MG63 (cell line): ENCODE results near the gene TCERG1L. TPM values are rescaled to one million over a fixed set of nuclear protein-coding genes. Genes with fewer than 3 reads are reported as not detected.
"Not testable (repeated sequence)": the region's sequence is repeated elsewhere in the genome, so short reads cannot be mapped to it uniquely, and the experiment has no call there.

Experiments used
- DNase-seq: peaks from one replicate; pipeline ENCODE4 v3.0.0-alpha.2; 2020
- H3K27me3 ChIP-seq: fragments of 250-450 bp; sonication (Bioruptor Pico); 2 replicates; pipeline ENCODE4 v1.5.1; 2020; ENCODE audit warnings: mild to moderate bottlenecking, moderate library complexity
- H3K36me3 ChIP-seq: fragments of 250-450 bp; sonication (Bioruptor Pico); 2 replicates; pipeline ENCODE4 v1.5.1; 2020; ENCODE audit warnings: mild to moderate bottlenecking, moderate library complexity
- H3K4me3 ChIP-seq: fragments of 250-450 bp; sonication (Bioruptor Pico); 2 replicates; pipeline ENCODE4 v1.5.1; 2020; ENCODE audit warnings: mild to moderate bottlenecking, moderate library complexity
- H3K9me3 ChIP-seq: fragments of 250-450 bp; sonication (Bioruptor Pico); 2 replicates; pipeline ENCODE4 v1.5.1; 2020; ENCODE audit warnings: mild to moderate bottlenecking, moderate library complexity
- total RNA-seq: library from RNA; depleted of rRNA; stranded (reverse); fragments of >200 nt; shearing (Covaris generic); gene quantifications from 2 replicates; pipeline ENCODE4 v1.2.3, GENCODE V29; 2014; ENCODE audit warnings: low replicate concordance

TCERG1L gene
- total RNA-seq, 1 experiment from 2014 or later, result not detected

GRCh38 chr10:131115801-131116200, 195.7 kb downstream of the TCERG1L start:
- no peaks in the 10 kb centered on the region for H3K27me3 ChIP-seq
- no peak for DNase-seq
- no peaks in the 10 kb centered on the region for H3K36me3 ChIP-seq
- H3K4me3 ChIP-seq, result no peak overlapping the region
- no peaks in the 10 kb centered on the region for H3K9me3 ChIP-seq

- no peak overlapping the region for H3K4me3 ChIP-seq
- H3K36me3 ChIP-seq, result no peaks in the 10 kb centered on the region
- H3K27me3 ChIP-seq, result no peaks in the 10 kb centered on the region
- DNase-seq, result no peak
- no peaks in the 10 kb centered on the region for H3K9me3 ChIP-seq
These were observed 196.2 kb downstream of the TCERG1L start for GRCh38 chr10:131115321-131115720.

- Histone ChIP-seq H3K9me3 (no peaks in the 10 kb centered on the region), H3K36me3 (no peaks in the 10 kb centered on the region), H3K27me3 (no peaks in the 10 kb centered on the region), H3K4me3 (no peak overlapping the region)
- no peak for DNase-seq
These were observed 196.7 kb downstream of the TCERG1L start for GRCh38 chr10:131114846-131115245.

GRCh38 chr10:131113709-131114291, 197.7 kb downstream of the TCERG1L start:
- DNase-seq, result no peak
- Histone ChIP-seq H3K36me3 (no peaks in the 10 kb centered on the region), H3K9me3 (no peaks in the 10 kb centered on the region), H3K27me3 (no peaks in the 10 kb centered on the region), H3K4me3 (no peak overlapping the region)

- Histone ChIP-seq H3K36me3 (no peaks in the 10 kb centered on the region), H3K27me3 (no peaks in the 10 kb centered on the region), H3K9me3 (no peaks in the 10 kb centered on the region), H3K4me3 (no peak overlapping the region)
- no peak for DNase-seq
These were observed 198.4 kb downstream of the TCERG1L start for GRCh38 chr10:131113165-131113564.

GRCh38 chr10:131112691-131113090, 198.8 kb downstream of the TCERG1L start:
- Histone ChIP-seq H3K27me3 (no peaks in the 10 kb centered on the region), H3K4me3 (no peak overlapping the region), H3K36me3 (no peaks in the 10 kb centered on the region), H3K9me3 (no peaks in the 10 kb centered on the region)
- DNase-seq, result no peak

- DNase-seq, result no peak
- no peaks in the 10 kb centered on the region for H3K36me3 ChIP-seq
- no peaks in the 10 kb centered on the region for H3K27me3 ChIP-seq
These were observed 199.9 kb downstream of the TCERG1L start for GRCh38 chr10:131111471-131112080.

GRCh38 chr10:131111007-131111406, 200.5 kb downstream of the TCERG1L start:
- no peaks in the 10 kb centered on the region for H3K9me3 ChIP-seq
- DNase-seq, result no peak

More at GRCh38 chr10:131111471-131112080, 199.9 kb downstream of the TCERG1L start:
- Histone ChIP-seq H3K4me3 (no peak overlapping the region), H3K9me3 (no peaks in the 10 kb centered on the region)

GRCh38 chr10:131110241-131110783, 201.2 kb downstream of the TCERG1L start:
- Histone ChIP-seq H3K4me3 (no peak overlapping the region), H3K27me3 (no peaks in the 10 kb centered on the region), H3K36me3 (no peaks in the 10 kb centered on the region), H3K9me3 (no peaks in the 10 kb centered on the region)
- DNase-seq, result no peak

More at GRCh38 chr10:131111007-131111406, 200.5 kb downstream of the TCERG1L start:
- Histone ChIP-seq H3K4me3 (no peak overlapping the region), H3K27me3 (no peaks in the 10 kb centered on the region), H3K36me3 (no peaks in the 10 kb centered on the region)

GRCh38 chr10:131109726-131110125, 201.8 kb downstream of the TCERG1L start:
- Histone ChIP-seq H3K27me3 (no peaks in the 10 kb centered on the region), H3K36me3 (no peaks in the 10 kb centered on the region), H3K4me3 (no peak overlapping the region), H3K9me3 (no peaks in the 10 kb centered on the region)
- no peak for DNase-seq

GRCh38 chr10:131109291-131109690, 202.2 kb downstream of the TCERG1L start:
- H3K9me3 ChIP-seq, result no peaks in the 10 kb centered on the region
- DNase-seq, result no peak
- H3K27me3 ChIP-seq, result no peaks in the 10 kb centered on the region
- no peak overlapping the region for H3K4me3 ChIP-seq
- no peaks in the 10 kb centered on the region for H3K36me3 ChIP-seq

GRCh38 chr10:131107970-131108369, 203.6 kb downstream of the TCERG1L start:
- DNase-seq, result no peak
- H3K27me3 ChIP-seq, result no peaks in the 10 kb centered on the region
- H3K4me3 ChIP-seq, result no peak overlapping the region
- H3K36me3 ChIP-seq, result no peaks in the 10 kb centered on the region
- H3K9me3 ChIP-seq, result no peaks in the 10 kb centered on the region

- no peak for DNase-seq
- no peaks in the 10 kb centered on the region for H3K27me3 ChIP-seq
- no peak overlapping the region for H3K4me3 ChIP-seq
- H3K36me3 ChIP-seq, result no peaks in the 10 kb centered on the region
- no peaks in the 10 kb centered on the region for H3K9me3 ChIP-seq
These were observed 208.8 kb downstream of the TCERG1L start for GRCh38 chr10:131102676-131103075.

GRCh38 chr10:131102147-131102546, 209.4 kb downstream of the TCERG1L start:
- no peak for DNase-seq
- Histone ChIP-seq H3K27me3 (no peaks in the 10 kb centered on the region), H3K36me3 (no peaks in the 10 kb centered on the region), H3K4me3 (no peak overlapping the region), H3K9me3 (no peaks in the 10 kb centered on the region)

- H3K9me3 ChIP-seq, DNase-seq, H3K4me3 ChIP-seq, H3K36me3 ChIP-seq, H3K27me3 ChIP-seq: not testable (repeated sequence)
These were observed 210.8 kb downstream of the TCERG1L start for GRCh38 chr10:131100418-131101410.

GRCh38 chr10:131099028-131099726, 212.3 kb downstream of the TCERG1L start:
- Histone ChIP-seq H3K27me3 (no peaks in the 10 kb centered on the region), H3K36me3 (no peaks in the 10 kb centered on the region), H3K4me3 (no peak overlapping the region), H3K9me3 (no peaks in the 10 kb centered on the region)
- DNase-seq, result no peak
